HEK293 (cell line): ENCODE data around the gene TMIGD1.

Experiments
- CTCF ChIP-seq: fragments of 450-650 bp; formaldehyde crosslinking; IDR thresholded peaks from 2 replicates; pipeline ENCODE4 v1.5.1; 2016; ENCODE audit warnings: missing biosample characterization, missing genetic modification characterization
- MYNN ChIP-seq: fragments of 450-650 bp; formaldehyde crosslinking; IDR thresholded peaks from 2 replicates; pipeline ENCODE4 v1.5.1; 2016; ENCODE audit warnings: missing biosample characterization, missing genetic modification characterization, borderline replicate concordance
- REST ChIP-seq: fragments of 450-650 bp; formaldehyde crosslinking; IDR thresholded peaks from 2 replicates; pipeline ENCODE4 v1.5.1; 2016; ENCODE audit warnings: missing biosample characterization, missing genetic modification characterization
- SP2 ChIP-seq: fragments of 450-650 bp; formaldehyde crosslinking; IDR thresholded peaks from 2 replicates; pipeline ENCODE4 v1.5.1; 2016; ENCODE audit warnings: missing biosample characterization, missing genetic modification characterization
- ZBTB7A ChIP-seq: fragments of 450-650 bp; formaldehyde crosslinking; IDR thresholded peaks from 2 replicates; pipeline ENCODE4 v1.5.1; 2016; ENCODE audit warnings: low read depth, missing biosample characterization, missing genetic modification characterization
- ZBTB8A ChIP-seq: fragments of 450-650 bp; formaldehyde crosslinking; IDR thresholded peaks from 2 replicates; pipeline ENCODE4 v1.5.1; 2016; ENCODE audit warnings: missing biosample characterization, missing genetic modification characterization
- ZNF473 ChIP-seq: fragments of 450-650 bp; formaldehyde crosslinking; IDR thresholded peaks from 2 replicates; pipeline ENCODE4 v1.5.1; 2017; ENCODE audit warnings: missing biosample characterization, missing genetic modification characterization
- ZNF521 ChIP-seq: fragments of 450-650 bp; formaldehyde crosslinking; IDR thresholded peaks from 2 replicates; pipeline ENCODE4 v1.5.1; 2017; ENCODE audit warnings: missing biosample characterization, mild to moderate bottlenecking, missing genetic modification characterization

GRCh38 chr17:30379303-30379902 lies 45.5 kb upstream of the TMIGD1 start:
- no peak for TF ChIP-seq REST
- no peak for TF ChIP-seq ZBTB7A
- no peak for TF ChIP-seq CTCF
- TF ChIP-seq ZBTB8A (tag by site-specific recombination), result no peak
- TF ChIP-seq ZNF473, result no peak
- no peak for TF ChIP-seq ZNF521
- no peak for TF ChIP-seq MYNN (tag by site-specific recombination)
- TF ChIP-seq SP2, result no peak
